HepG2 (cell line): ENCODE data around the gene PLLP. TPM values are rescaled to one million over a fixed set of nuclear protein-coding genes. Genes with fewer than 3 reads are reported as not detected.
A peak's percentile ranks its signal among the peaks of the same experiment; 100 is the strongest.

Source experiments
- AKAP8 ChIP-seq: sonication (generic); formaldehyde crosslinking; IDR thresholded peaks from 2 replicates; pipeline ENCODE4 v1.5.1; 2020; ENCODE audit warnings: mild to moderate bottlenecking, missing genetic modification reagents
- BORCS8-MEF2B ChIP-seq: sonication (generic); formaldehyde crosslinking; IDR thresholded peaks from 2 replicates; pipeline ENCODE4 v1.8.0; 2022; ENCODE audit warnings: mild to moderate bottlenecking, missing genetic modification reagents
- FLYWCH1 ChIP-seq: sonication (generic); formaldehyde crosslinking; IDR thresholded peaks from 2 replicates; pipeline ENCODE4 v1.8.1; 2023; ENCODE audit warnings: mild to moderate bottlenecking, missing genetic modification reagents
- GABPA ChIP-seq, 2 experiments: IDR thresholded peaks; 2 replicates each; pipeline ENCODE4 v1.6.1; 2011 to 2016; ENCODE audit warnings: low read depth in 2 of 2, low read length in 1 of 2, missing biosample characterization in 1 of 2, missing genetic modification characterization in 1 of 2
- GPN1 ChIP-seq: sonication (generic); formaldehyde crosslinking; IDR thresholded peaks from 2 replicates; pipeline ENCODE4 v1.5.1; 2020; ENCODE audit warnings: missing genetic modification reagents, borderline replicate concordance
- MEF2D ChIP-seq: sonication (generic); formaldehyde crosslinking; IDR thresholded peaks from 2 replicates; pipeline ENCODE4 v1.5.1; 2020; ENCODE audit warnings: mild to moderate bottlenecking, missing genetic modification reagents
- PBX2 ChIP-seq: IDR thresholded peaks from 2 replicates; pipeline ENCODE4 v1.6.1; 2016; ENCODE audit warnings: control low read depth
- PLSCR1 ChIP-seq: sonication (generic); formaldehyde crosslinking; IDR thresholded peaks from 2 replicates; pipeline ENCODE4 v1.5.0; 2020; ENCODE audit warnings: missing genetic modification reagents, mild to moderate bottlenecking, borderline replicate concordance
- SAFB2 ChIP-seq: sonication (generic); formaldehyde crosslinking; IDR thresholded peaks from 2 replicates; pipeline ENCODE4 v1.5.1; 2020; ENCODE audit warnings: missing genetic modification reagents, low read depth, mild to moderate bottlenecking, borderline replicate concordance
- TFE3 ChIP-seq: IDR thresholded peaks from 2 replicates; pipeline ENCODE4 v1.6.1; 2016
- THAP8 ChIP-seq: sonication (generic); formaldehyde crosslinking; IDR thresholded peaks from 2 replicates; pipeline ENCODE4 v1.5.1; 2020; ENCODE audit warnings: missing genetic modification reagents, mild to moderate bottlenecking, borderline replicate concordance
- XBP1 ChIP-seq: sonication (generic); formaldehyde crosslinking; IDR thresholded peaks from 2 replicates; pipeline ENCODE4 v1.5.0; 2020; ENCODE audit warnings: missing genetic modification reagents
- ZFP91 ChIP-seq: sonication (generic); formaldehyde crosslinking; IDR thresholded peaks from 2 replicates; pipeline ENCODE4 v1.9.0; 2022; ENCODE audit warnings: missing genetic modification reagents, mild to moderate bottlenecking, borderline replicate concordance
- ZNF614 ChIP-seq: IDR thresholded peaks from 2 replicates; pipeline ENCODE4 v1.6.1; 2018; ENCODE audit warnings: missing biosample characterization, missing genetic modification reagents, inconsistent platforms, borderline replicate concordance
- polyA plus RNA-seq, 8 experiments: library from polyadenylated mRNA; depleted of rRNA in 3 of 8; stranded (reverse) in 7 of 8; unstranded in 1 of 8; fragments of >200 nt; fragmentation: Illumina TruSeq in 4 of 8; extraction: Trizol in 4 of 8; gene quantifications; 2 replicates each; pipeline versions ENCODE4 v1.2.1 to v1.2.3, GENCODE V29; 2011 to 2016; ENCODE audit warnings: low read depth in 4 of 8, missing spikeins in 1 of 8, mixed read lengths in 1 of 8; ENCODE audit not compliant: insufficient read depth in 1 of 8
- total RNA-seq, 5 experiments: library from RNA; depleted of rRNA; stranded (reverse); fragments of >200 nt; fragmentation: Illumina TruSeq; extraction: Trizol; gene quantifications; 2 replicates each; pipeline ENCODE4 v1.2.3, GENCODE V29; 2016; ENCODE audit warnings: low read depth in 1 of 5
- TF ChIP-seq, protein P1 (sequence below): sonication (generic); formaldehyde crosslinking; IDR thresholded peaks from 2 replicates; pipeline ENCODE4 v1.4.0; 2020; ENCODE audit warnings: missing genetic modification reagents
- TF ChIP-seq, protein P2 (sequence below): sonication (generic); formaldehyde crosslinking; IDR thresholded peaks from 2 replicates; pipeline ENCODE4 v1.8.1; 2023; ENCODE audit warnings: mild to moderate bottlenecking, moderate library complexity, missing genetic modification reagents

PLLP gene
- total and polyA plus RNA-seq, 2 of the 13 experiments (the other 11 are each of a cell fraction or from before 2014, with no cell fraction given), result 60.6 to 127 TPM

DNA sequence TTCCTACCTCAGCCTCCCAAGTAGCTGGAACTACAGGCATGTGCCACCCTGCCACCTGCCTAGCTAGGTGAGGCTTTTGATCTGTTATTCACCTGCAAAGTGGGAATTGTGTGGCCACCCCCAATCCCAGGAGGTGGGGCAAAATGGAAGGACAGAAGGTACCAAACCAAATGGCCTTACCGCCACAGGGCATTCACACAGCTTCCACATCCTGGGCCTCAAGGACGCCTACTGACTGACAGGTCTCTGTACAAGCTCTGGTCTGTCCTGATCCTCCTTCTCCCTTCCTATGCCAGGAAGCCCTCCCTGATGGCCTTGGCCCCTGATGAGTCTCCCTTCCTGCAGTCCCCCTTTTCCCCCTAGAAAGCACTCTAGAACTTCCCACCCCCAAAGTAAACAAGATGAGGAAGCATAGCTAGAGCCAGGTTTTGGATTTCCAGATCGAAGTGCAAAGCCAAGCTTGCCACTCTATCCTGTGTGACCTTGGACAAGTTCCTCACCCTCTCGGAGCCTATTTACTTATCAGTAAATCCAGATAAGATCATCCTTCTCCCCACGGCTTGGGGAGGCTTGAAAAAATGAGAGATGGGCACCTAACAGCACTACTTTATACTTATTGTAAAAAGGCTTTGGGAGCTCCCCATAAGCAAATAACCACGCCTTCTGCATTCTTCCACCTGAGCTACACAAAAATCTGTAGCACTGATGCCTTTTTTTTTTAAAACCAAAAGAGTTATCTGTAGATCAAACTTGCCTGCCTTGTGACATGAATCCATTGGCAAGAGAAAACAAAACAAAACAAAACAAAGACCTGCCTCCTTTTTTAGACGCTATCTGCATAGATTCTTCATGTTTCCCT, 4.5 kb downstream of the PLLP start (continued):
- TF ChIP-seq, protein P1, sequence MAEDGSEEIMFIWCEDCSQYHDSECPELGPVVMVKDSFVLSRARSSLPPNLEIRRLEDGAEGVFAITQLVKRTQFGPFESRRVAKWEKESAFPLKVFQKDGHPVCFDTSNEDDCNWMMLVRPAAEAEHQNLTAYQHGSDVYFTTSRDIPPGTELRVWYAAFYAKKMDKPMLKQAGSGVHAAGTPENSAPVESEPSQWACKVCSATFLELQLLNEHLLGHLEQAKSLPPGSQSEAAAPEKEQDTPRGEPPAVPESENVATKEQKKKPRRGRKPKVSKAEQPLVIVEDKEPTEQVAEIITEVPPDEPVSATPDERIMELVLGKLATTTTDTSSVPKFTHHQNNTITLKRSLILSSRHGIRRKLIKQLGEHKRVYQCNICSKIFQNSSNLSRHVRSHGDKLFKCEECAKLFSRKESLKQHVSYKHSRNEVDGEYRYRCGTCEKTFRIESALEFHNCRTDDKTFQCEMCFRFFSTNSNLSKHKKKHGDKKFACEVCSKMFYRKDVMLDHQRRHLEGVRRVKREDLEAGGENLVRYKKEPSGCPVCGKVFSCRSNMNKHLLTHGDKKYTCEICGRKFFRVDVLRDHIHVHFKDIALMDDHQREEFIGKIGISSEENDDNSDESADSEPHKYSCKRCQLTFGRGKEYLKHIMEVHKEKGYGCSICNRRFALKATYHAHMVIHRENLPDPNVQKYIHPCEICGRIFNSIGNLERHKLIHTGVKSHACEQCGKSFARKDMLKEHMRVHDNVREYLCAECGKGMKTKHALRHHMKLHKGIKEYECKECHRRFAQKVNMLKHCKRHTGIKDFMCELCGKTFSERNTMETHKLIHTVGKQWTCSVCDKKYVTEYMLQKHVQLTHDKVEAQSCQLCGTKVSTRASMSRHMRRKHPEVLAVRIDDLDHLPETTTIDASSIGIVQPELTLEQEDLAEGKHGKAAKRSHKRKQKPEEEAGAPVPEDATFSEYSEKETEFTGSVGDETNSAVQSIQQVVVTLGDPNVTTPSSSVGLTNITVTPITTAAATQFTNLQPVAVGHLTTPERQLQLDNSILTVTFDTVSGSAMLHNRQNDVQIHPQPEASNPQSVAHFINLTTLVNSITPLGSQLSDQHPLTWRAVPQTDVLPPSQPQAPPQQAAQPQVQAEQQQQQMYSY (CRISPR knock-in tag), result peak; percentile 44; the same call in 1 of the 2 replicates
- no peak for TF ChIP-seq XBP1 (CRISPR knock-in tag)
- TF ChIP-seq, protein P2, sequence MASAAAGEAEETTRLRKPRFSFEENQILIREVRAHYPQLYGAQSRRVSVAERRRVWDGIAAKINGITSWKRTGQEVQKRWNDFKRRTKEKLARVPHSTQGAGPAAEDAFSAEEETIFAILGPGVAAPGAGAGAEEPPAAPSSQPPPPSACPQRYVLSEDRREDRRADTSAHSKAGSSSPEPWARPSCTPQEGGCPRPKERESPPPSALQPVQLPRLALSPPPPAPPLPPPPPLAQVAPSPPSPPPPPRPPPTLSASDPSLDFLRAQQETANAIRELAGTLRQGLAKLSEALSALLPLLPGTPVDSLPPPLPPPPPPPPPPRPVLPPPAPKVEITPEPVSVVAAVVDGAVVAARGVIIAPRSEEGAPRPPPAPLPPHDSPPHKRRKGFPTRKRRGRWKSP, result 0 out of 2 replicates have a peak, but pooled peaks have one; percentile 65
- no peak for TF ChIP-seq PLSCR1 (CRISPR knock-in tag)
- TF ChIP-seq ZFP91 (CRISPR knock-in tag), result peak; percentile 88
- no peak for TF ChIP-seq FLYWCH1
- TF ChIP-seq THAP8 (CRISPR knock-in tag), result no peak
- no peak for TF ChIP-seq GABPA (IDR thresholded peaks at IDR 0.05; ENCODE audit: low read depth, low read length)
- TF ChIP-seq GABPA (CRISPR knock-in tag; IDR thresholded peaks at IDR 0.05; ENCODE audit: low read depth), result peak; percentile 74
- TF ChIP-seq MEF2D (CRISPR knock-in tag), result peak; percentile 94
- peak; percentile 85 for TF ChIP-seq TFE3 (CRISPR knock-in tag)
- peak; percentile 86 for TF ChIP-seq PBX2
- peak; percentile 92 for TF ChIP-seq ZNF614
- no peak for TF ChIP-seq GPN1 (CRISPR knock-in tag)
- TF ChIP-seq SAFB2, result peak; percentile 70; the same call in 1 of the 2 replicates
- peak; percentile 95 for TF ChIP-seq AKAP8 (CRISPR knock-in tag)
- TF ChIP-seq BORCS8-MEF2B (CRISPR knock-in tag), result peak; percentile 73
